B cell (primary cell): ENCODE measurements around the gene NFYC. TPM values are rescaled to one million over a fixed set of nuclear protein-coding genes. Genes with fewer than 3 reads are reported as not detected.
A peak's percentile ranks its signal among the peaks of the same experiment; 100 is the strongest.

Experiments used
- ATAC-seq: fragments of 200-7000 bp; cut with Tn5 transposase; one replicate; pipeline ENCODE4 v1.10.0; 2021; ENCODE audit warnings: low read depth, mild to moderate bottlenecking, moderate number of reproducible peaks, moderate library complexity
- CTCF ChIA-PET: fragments of 350-600 bp; sonication (Branson Sonifier 250); formaldehyde crosslinking; loops from one replicate; lab custom pipeline; 2021; ENCODE audit warnings: antibody characterized with exemption, inconsistent platforms; lab: Charles Lee
- POLR2A ChIA-PET: fragments of 350-600 bp; sonication (Branson Sonifier 250); formaldehyde crosslinking; loops from one replicate; lab custom pipeline; 2021; ENCODE audit warnings: antibody characterized with exemption; lab: Charles Lee
- DNase-seq: peaks from one replicate; pipeline ENCODE4 v3.0.0; 2013
- H2AFZ ChIP-seq: 2 replicates; pipeline ENCODE4 v1.6.1; 2012; ENCODE audit warnings: mild to moderate bottlenecking, low read depth, low read length; ENCODE audit not compliant: insufficient read depth, poor library complexity, severe bottlenecking
- H3K27ac ChIP-seq, 2 donors: 1 replicate in 1 of 2; 2 replicates in 1 of 2; pipeline ENCODE4 v1.5.1; 2012 to 2013; ENCODE audit warnings: low read length in 2 of 2, mild to moderate bottlenecking in 2 of 2, moderate library complexity in 1 of 2
- H3K27me3 ChIP-seq, 4 experiments: fragments of 200-600 bp in 1 of 4; sonication (generic) in 1 of 4; replicated peaks in 1 of 4; 1 replicate in 2 of 4; 2 replicates in 2 of 4; pipeline versions ENCODE4 v1.6.1 to v1.7.0; 2013 to 2016; ENCODE audit warnings: low read length in 3 of 4, mild to moderate bottlenecking in 2 of 4, mixed read lengths in 1 of 4, moderate library complexity in 1 of 4; ENCODE audit not compliant: insufficient read depth in 4 of 4, control insufficient read depth in 3 of 4; ENCODE audit errors: control extremely low read depth in 1 of 4
- H3K36me3 ChIP-seq, 2 experiments: replicated peaks in 1 of 2; 1 replicate in 1 of 2; 2 replicates in 1 of 2; pipeline versions ENCODE4 v1.6.1 to v1.7.1; 2013; ENCODE audit warnings: low read length in 1 of 2; ENCODE audit not compliant: insufficient read depth in 2 of 2, control insufficient read depth in 1 of 2; ENCODE audit errors: control extremely low read depth in 1 of 2, extremely low read depth in 1 of 2
- H3K4me1 ChIP-seq, 2 donors: fragments of 200-600 bp in 1 of 2; sonication (generic) in 1 of 2; 1 replicate in 1 of 2; 2 replicates in 1 of 2; pipeline versions ENCODE4 v1.5.1 to v1.6.1; 2013 to 2017; ENCODE audit warnings: low read length in 2 of 2; ENCODE audit not compliant: control insufficient read depth in 2 of 2, insufficient read depth in 2 of 2
- H3K4me2 ChIP-seq: replicated peaks from 2 replicates; pipeline ENCODE3; 2012; ENCODE audit warnings: mild to moderate bottlenecking, low read depth, low read length; ENCODE audit not compliant: poor library complexity, severe bottlenecking
- H3K4me3 ChIP-seq, 5 experiments: fragments of 200-600 bp in 1 of 5; sonication (generic) in 1 of 5; 1 replicate in 3 of 5; 2 replicates in 2 of 5; pipeline versions ENCODE4 v1.5.1 to v1.7.0; 2011 to 2016; ENCODE audit warnings: low read length in 4 of 5, mild to moderate bottlenecking in 4 of 5, low read depth in 2 of 5, control low read depth in 1 of 5, moderate library complexity in 1 of 5; ENCODE audit not compliant: insufficient read depth in 1 of 5; ENCODE audit errors: control extremely low read depth in 1 of 5, extremely low read depth in 1 of 5
- H3K79me2 ChIP-seq: fragments of 200-600 bp; sonication (generic); one replicate; pipeline ENCODE4 v1.6.0; 2016; ENCODE audit warnings: low read length; ENCODE audit not compliant: control insufficient read depth, insufficient read depth
- H3K9ac ChIP-seq: fragments of 200-600 bp; sonication (generic); 2 replicates; pipeline ENCODE4 v1.6.1; 2017; ENCODE audit warnings: mild to moderate bottlenecking, low read length, moderate library complexity
- H3K9me3 ChIP-seq, 3 donors: one replicate each; pipeline versions ENCODE4 v1.6.1 to v1.7.1; 2013; ENCODE audit warnings: low read length in 2 of 3; ENCODE audit not compliant: control insufficient read depth in 2 of 3, insufficient read depth in 1 of 3; ENCODE audit errors: control extremely low read depth in 1 of 3
- H4K20me1 ChIP-seq: 2 replicates; pipeline ENCODE4 v1.6.0; 2012; ENCODE audit warnings: mild to moderate bottlenecking, low read length; ENCODE audit not compliant: insufficient read depth, control insufficient read depth, poor library complexity, severe bottlenecking
- H3K27ac Mint-ChIP-seq: one replicate; pipeline ENCODE4 v1.8.0; 2021; ENCODE audit warnings: mixed read lengths
- H3K27me3 Mint-ChIP-seq: one replicate; pipeline ENCODE4 v1.8.0; 2021; ENCODE audit warnings: mixed read lengths
- H3K4me1 Mint-ChIP-seq: one replicate; pipeline ENCODE4 v1.8.0; 2021; ENCODE audit warnings: mixed read lengths
- H3K4me3 Mint-ChIP-seq: one replicate; pipeline ENCODE4 v1.8.0; 2021; ENCODE audit warnings: mixed read lengths
- H3K9me3 Mint-ChIP-seq: one replicate; pipeline ENCODE4 v1.8.0; 2022; ENCODE audit warnings: mixed read lengths; ENCODE audit not compliant: insufficient read depth
- CTCF ChIP-seq: fragments of 200-600 bp; IDR thresholded peaks from one replicate; pipeline ENCODE4 v1.8.0; 2022; ENCODE audit warnings: antibody characterized with exemption, mild to moderate bottlenecking
- EZH2 ChIP-seq: IDR thresholded peaks from 2 replicates; pipeline ENCODE4 v1.6.1; 2012; ENCODE audit warnings: borderline replicate concordance, low read depth, mild to moderate bottlenecking, moderate library complexity, low read length; ENCODE audit not compliant: insufficient read depth, poor library complexity, severe bottlenecking
- WGBS: methylation state at CpG from one replicate; pipeline ENCODE4 v1.1.5; 2013; ENCODE audit warnings: missing lambda C conversion rate; ENCODE audit not compliant: insufficient coverage; 5-methylcytosine and 5-hydroxymethylcytosine counted together
- intact Hi-C: fragments of 100-400 bp; cut with micrococcal nuclease; formaldehyde crosslinking; loops from one replicate; pipeline ENCODE4 v1.10.0; 2022
- polyA plus RNA-seq: library from polyadenylated mRNA; depleted of rRNA; stranded (reverse); fragments of >200 nt; gene quantifications from 2 replicates; pipeline ENCODE4 v1.2.3, GENCODE V29; 2012
- total RNA-seq, 2 donors: library from RNA; stranded (reverse); fragments of 120-200 nt in 1 of 2; gene quantifications; 1 replicate in 1 of 2; 2 replicates in 1 of 2; pipeline versions ENCODE4 v1.2.3 to v1.2.4, GENCODE V29; 2013 to 2022

Gene NFYC
- total and polyA plus RNA-seq, 2 donors (not counting 1 experiment from before 2014, with no cell fraction given): 88.7 to 123 TPM

GRCh38 chr1:40808444-40808843, 116.9 kb downstream of the NFYC start:
- no peak overlapping the region for H3K4me3 Mint-ChIP-seq
- H3K9me3 Mint-ChIP-seq: no peaks in the 10 kb centered on the region

More at GRCh38 chr1:40808444-40808843, 116.9 kb downstream of the NFYC start:
- no peaks in the 10 kb centered on the region for H3K27me3 Mint-ChIP-seq
- no peak overlapping the region for H3K4me3 ChIP-seq
- no peaks in the 10 kb centered on the region for H3K36me3 ChIP-seq
- ChIA-PET POLR2A (interaction anchor here (1.5 kb wide), 1 partner anchor 117 kb away, joined by 3 read pairs; the partner anchor contains the start of gene NFYC), CTCF (interaction anchor here (2.3 kb wide), 1 partner anchor 34 kb away, joined by 9 read pairs; no protein-coding TSS in a partner anchor)
- peaks cover 11 to 29% of the 10 kb centered on the region in 2 donors for H3K4me1 ChIP-seq
- H3K27me3 ChIP-seq: no peaks in the 10 kb centered on the region
- peak overlapping the region in 1 of 2 donors; percentile 53 for H3K27ac ChIP-seq
- no peaks in the 10 kb centered on the region for H3K79me2 ChIP-seq
- ATAC-seq (no peak), DNase-seq (no peak)
- 100% methylated on average over 3 of the region's 3 CpGs for WGBS
- peaks cover 28% of the 10 kb centered on the region for H3K4me1 Mint-ChIP-seq
- H3K4me2 ChIP-seq: no peak overlapping the region
- no peak overlapping the region for H3K27ac Mint-ChIP-seq
- peak overlapping the region; percentile 5 for H2AFZ ChIP-seq
- TF ChIP-seq CTCF (no peak), EZH2 (no peak)
- peaks cover 0 to 11% (median 0%) of the 10 kb centered on the region in 3 donors for H3K9me3 ChIP-seq
- H3K9ac ChIP-seq: no peak overlapping the region
- intact Hi-C loops: no loop called here
- no peaks in the 10 kb centered on the region for H4K20me1 ChIP-seq
